Bone marrow (tissue), 2 donors: ENCODE results near the gene RAD51B.

ENCODE experiments used
- DNase-seq, 2 donors: peaks; one replicate each; lab custom pipeline; 2025; lab: John Stamatoyannopoulos, UW

RAD51B gene

DNA sequence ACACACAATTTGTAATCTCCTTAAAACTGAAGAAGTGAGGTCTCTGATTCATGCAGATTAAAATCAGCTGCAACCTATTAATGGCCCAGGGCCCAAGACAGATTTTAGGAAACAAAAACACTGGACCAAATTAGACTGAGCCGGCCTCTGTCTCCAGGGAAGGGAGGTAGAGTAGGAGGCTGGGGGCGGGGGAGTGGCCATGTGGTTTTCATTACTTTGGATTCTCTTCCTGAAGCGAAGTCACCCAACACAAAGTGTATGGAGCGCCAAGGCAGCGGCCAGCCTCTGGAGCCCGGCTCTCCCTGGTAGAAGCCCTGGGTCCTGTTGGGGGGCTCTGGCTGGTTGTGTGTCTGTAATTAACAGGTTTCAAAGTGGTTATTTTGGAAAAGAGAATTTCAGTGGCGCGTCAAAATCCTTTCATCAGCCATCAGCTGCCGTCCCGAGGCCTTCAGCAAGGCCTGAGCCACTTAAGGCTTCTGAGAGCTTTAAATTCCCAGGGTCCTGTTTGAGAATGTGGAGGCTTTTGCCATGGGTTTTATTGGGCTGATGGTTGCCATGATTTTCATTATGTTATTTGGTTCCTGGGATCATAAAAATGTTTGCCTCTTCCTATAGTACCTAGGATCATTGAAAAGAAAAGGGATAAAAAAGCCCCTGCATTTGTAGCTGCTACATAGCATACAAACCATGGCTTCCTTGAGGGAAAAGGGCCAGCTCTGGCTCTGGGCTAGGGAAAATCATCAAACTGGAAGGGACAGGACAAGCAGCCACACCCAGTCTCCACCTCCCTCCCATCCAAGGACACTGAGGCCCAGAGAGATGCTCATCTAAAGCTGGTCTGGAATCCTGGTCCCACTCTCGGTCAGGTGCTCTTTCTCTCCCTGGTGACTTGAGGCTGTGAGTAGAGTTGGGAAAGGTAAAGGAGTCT is 690.9 kb downstream of the RAD51B start:
- DNase-seq: no peak

- no peak for DNase-seq
Observed at GRCh38 chr14:68511129-68512047, 691.8 kb downstream of the RAD51B start.

DNA sequence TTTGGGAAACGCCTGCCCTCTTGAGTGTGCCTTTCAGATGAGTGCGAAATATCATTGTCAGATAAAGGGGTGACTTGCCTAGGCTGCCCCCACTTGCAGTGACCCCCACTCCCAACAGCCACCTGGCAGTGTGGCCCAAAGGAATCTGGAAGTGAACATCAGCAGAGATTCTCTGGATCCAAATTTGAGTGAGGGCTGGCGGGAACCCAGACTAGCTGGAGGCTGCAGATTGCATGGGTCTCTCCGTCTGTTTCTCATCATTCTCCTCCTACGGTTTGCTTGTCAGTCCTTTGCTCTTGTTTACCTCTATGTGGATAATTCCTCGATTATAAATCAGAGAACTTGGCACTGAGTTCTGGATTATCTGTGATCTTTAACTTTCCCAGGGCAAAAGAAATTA is 692.5 kb downstream of the RAD51B start:
- no peak for DNase-seq

DNA sequence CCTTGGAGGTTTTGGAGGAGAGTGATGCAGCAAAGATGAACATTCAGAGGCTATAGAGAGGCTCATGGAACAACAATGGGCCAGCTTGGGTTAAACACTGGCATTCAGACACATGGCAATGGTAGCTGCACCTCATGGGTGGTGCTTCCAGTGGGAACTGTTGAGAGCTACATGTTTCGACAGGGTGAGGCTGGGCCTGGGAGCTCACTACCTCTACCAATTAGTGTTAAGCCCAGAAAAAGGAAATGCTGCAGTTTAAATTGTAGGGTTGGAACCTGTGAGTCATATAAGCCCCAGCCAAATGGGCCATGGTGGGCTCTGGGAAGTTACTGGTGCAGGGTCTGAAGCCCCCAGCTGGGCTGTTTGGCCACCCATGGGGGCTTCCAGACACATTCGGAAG is 693.6 kb downstream of the RAD51B start:
- no peak for DNase-seq

GRCh38 chr14:68513838-68514607 is 694.4 kb downstream of the RAD51B start:
- DNase-seq: no peak

- no peak for DNase-seq
Observed at GRCh38 chr14:68514608-68515194, 695.1 kb downstream of the RAD51B start.

DNA sequence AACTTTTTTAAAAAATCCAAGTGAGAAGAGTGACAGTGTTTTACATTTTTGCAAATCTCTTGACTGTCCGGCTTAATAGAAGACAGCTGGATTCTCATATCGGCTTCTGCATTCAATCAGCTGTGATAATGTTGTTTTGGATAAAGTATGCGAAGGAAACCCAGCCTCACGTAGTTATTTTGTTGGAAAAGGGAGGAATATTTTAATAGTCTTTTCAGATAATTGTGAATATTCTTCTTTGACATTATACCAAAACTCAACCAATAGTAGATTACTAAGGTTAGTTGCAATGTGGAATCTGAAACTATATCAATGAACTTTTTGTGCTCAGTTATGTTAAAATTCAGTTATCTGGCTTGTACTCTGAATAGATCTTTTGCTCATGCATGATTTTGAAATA is 696.8 kb downstream of the RAD51B start:
- DNase-seq: no peak

- no peak for DNase-seq
Observed at GRCh38 chr14:68518166-68518565, 698.6 kb downstream of the RAD51B start.

DNA sequence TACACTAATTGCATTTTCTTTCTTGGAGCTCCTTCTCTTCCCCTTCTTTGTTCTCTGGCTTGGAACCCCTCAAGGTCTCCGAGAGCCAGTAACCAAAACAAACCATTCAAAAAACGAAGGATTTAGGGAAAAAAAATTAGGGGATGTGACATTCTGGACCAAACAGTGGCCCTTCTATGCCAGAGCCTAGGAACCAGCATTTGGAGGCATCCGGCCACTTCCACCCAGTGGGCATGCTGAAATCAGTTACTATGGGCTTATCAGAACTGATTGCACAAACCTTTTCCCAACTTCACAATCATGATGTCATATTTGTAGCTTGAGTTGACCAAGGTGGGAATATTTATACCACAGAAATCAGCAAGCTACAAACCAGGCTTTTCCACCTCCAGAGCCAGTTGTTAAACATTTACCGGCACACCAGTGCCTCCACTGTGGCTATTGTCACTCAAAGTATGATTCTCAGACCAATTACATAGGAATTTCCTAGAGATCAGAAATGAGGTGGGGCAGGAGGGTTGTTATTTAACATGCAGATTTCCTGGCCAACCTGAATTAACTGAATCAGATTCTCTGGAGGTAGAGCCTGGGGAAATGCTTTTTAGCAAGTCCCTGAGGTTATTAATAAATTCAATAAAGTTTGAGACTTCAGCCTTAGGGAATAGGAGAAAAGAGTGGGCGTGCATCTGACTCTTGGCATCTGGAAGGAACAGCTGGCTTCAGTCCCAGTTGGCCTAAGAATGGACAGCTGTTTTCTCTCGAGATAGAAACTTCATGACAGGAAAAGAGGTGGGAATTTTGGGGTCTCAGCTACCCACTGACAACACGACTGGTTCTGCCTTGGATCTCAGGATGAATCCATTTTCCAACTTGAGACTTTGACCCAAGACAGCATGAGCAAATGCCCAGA is 699.4 kb downstream of the RAD51B start:
- DNase-seq: no peak

DNA sequence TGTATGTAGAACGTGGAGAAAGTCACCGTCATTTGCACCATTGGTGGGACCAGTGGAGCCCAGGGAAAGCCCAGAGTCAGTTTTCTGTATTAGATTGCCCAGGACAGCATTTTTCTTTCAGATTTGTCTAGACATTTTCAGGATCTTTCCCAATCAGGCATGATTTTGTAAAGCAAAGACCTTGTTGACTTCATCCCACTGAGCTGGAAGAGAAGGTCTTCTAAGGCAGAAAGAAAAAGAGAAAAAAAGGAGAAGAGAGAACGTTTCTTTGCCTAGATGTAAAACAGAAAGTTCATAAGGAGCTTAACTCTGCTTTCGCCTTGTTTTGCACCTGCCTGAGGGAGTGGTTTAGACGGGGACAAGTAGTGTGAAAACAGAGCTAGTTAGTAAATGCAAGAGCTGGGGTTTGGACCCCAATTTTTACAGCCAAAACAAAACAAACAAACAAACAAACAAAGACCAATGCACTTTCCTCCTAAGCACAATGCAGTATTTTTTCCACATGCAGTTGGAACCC is 700.1 kb downstream of the RAD51B start:
- no peak for DNase-seq

DNA sequence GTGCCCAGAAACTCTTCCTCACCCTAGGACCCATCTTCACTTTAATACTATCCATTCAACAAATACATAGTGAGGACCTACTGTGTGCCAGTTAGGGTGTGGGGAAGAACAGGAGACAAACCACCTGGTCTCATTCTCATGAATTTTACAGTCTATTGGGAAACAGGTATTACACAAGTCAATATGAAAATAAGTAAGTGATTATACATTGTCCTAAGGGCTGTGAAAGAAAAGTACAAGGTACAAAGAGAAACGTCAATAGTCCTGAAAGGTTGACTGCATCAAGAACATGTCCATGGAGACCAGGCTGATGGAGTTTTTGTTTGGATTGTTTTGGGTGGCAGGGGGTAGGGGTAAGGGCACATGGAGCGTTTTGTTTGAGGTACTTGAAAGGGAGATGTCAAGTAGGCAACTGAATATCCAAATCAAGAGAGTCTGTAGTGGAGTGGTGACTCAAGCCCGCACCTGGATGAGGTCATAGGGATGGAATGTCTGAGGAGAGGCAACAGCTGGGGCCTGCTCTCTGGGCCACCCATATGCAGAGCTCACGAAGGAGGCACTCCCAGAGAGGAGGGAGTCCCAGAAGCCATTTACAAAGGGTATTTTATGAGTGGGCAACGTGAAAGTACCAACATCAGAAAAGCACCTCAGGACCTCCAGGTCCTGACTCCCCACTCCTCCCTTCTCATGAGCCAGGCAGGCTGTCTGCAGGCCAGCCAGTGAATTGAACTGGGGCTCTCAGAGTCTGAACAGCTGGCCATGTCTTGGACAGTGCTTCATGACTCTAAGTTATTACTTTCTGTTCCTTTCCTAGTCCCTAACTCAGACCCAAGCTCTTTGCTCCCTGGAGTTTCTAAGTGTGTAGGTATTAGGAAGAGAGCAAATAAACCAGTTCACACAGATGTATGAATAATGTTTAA is 701.3 kb downstream of the RAD51B start:
- DNase-seq: no peak

DNA sequence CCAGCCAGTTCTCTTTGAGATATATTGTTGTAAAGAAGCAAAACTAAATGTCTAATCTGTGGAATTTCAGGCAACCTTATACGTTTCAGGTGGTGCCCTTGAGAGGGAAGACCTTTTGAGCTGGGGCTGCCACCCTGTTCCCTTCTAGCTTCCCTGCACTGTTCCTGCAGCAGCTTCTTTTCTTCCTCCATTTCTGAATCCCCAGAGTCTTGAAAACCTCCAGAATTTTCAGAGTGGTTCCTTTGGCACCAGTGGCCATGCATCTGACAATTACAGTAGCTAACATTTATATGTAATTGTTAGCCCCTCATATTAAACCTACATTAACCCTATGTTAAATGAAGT is 702.0 kb downstream of the RAD51B start:
- DNase-seq: no peak

GRCh38 chr14:68521961-68522509 is 702.5 kb downstream of the RAD51B start:
- no peak for DNase-seq

DNA sequence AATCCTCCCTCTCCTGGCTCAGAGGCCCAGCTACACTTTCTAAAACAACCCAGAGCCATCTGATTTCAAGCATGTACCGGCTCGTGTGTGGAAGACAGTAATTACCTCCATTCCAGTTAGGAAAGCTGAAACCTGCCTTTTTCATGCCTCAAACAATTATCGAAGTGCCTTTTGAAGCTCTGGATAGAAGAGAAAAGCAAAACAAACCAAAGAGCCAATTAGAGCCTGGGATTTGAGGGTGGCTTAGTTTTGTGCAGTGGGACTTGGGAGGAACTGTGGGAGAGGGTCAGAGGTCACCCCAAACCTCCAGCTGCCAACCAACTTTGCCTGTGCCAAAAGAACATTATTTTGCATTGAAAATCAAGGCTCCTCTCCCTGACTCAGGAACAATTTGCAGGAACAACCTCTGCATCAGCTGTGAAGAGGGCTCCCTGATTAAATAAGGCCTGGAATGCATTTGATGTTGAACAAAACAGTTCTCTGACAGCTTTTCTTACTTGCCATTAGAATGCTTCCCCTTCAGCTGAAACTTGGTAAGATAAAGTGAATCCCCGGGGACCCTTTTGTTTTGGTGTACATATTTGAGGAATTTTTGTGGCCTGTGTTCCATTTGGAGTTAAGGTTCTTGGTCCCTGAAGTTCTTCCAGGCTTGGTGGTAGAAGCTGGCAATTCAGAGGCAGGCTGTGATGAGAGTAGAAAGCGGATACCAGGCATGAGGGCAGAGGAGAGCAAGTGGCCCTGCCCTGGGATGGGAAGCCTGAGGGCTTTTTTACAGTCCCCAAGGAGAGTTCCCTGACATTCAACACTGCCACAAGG is 703.1 kb downstream of the RAD51B start:
- DNase-seq: no peak

- no peak for DNase-seq
Observed at GRCh38 chr14:68523326-68523610, 703.7 kb downstream of the RAD51B start.

DNA sequence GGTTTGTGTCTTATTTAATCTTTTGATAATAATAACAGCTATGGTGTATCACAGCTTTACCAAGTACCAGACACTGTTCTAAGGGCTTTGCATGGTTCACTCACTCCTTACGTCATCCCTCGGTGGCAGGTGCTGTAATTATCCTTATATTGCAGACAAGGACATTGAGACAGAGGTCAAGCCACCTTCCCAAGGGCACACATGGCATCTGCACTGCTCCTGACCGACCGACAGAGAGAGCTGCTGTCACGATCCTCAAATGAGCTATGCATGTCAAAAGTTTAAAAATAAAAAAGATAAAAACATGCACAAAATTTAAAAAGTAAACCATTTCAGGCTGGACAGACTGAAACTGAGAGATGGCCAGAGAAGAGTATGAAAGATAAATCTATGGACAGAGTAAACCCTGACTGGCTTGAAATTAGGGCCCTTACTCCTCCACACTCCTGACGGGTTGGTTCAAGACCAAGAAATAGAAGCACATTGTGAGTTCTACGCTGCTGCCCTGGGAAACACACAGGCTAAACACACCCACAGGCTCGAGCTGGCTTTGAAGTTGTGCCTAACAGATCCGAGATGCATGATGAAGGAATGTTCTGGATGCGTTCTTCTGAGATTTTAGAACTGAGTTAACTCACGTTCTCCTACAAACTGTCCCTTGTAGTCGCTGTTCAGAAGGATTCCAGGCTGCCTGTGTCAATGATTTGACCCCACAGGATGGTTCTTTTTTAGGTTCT is 704.6 kb downstream of the RAD51B start:
- no peak for DNase-seq

- DNase-seq: no peak
Observed at GRCh38 chr14:68525516-68525915, 705.9 kb downstream of the RAD51B start.
